ENCODE results near the gene CCDC146. TPM values are rescaled to one million over a fixed set of nuclear protein-coding genes. Genes with fewer than 3 reads are reported as not detected.
"Not testable (repeated sequence)": the region's sequence is repeated elsewhere in the genome, so short reads cannot be mapped to it uniquely, and the experiment has no call there.

Gene CCDC146, protein sequence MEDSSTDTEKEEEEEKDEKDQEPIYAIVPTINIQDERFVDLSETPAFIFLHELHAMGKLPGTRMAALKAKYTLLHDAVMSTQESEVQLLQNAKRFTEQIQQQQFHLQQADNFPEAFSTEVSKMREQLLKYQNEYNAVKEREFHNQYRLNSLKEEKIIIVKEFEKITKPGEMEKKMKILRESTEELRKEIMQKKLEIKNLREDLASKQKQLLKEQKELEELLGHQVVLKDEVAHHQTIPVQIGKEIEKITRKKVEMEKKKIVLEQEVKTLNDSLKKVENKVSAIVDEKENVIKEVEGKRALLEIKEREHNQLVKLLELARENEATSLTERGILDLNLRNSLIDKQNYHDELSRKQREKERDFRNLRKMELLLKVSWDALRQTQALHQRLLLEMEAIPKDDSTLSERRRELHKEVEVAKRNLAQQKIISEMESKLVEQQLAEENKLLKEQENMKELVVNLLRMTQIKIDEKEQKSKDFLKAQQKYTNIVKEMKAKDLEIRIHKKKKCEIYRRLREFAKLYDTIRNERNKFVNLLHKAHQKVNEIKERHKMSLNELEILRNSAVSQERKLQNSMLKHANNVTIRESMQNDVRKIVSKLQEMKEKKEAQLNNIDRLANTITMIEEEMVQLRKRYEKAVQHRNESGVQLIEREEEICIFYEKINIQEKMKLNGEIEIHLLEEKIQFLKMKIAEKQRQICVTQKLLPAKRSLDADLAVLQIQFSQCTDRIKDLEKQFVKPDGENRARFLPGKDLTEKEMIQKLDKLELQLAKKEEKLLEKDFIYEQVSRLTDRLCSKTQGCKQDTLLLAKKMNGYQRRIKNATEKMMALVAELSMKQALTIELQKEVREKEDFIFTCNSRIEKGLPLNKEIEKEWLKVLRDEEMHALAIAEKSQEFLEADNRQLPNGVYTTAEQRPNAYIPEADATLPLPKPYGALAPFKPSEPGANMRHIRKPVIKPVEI
- 0.65 and 0.79 TPM in 2 replicates for total RNA-seq

DNA sequence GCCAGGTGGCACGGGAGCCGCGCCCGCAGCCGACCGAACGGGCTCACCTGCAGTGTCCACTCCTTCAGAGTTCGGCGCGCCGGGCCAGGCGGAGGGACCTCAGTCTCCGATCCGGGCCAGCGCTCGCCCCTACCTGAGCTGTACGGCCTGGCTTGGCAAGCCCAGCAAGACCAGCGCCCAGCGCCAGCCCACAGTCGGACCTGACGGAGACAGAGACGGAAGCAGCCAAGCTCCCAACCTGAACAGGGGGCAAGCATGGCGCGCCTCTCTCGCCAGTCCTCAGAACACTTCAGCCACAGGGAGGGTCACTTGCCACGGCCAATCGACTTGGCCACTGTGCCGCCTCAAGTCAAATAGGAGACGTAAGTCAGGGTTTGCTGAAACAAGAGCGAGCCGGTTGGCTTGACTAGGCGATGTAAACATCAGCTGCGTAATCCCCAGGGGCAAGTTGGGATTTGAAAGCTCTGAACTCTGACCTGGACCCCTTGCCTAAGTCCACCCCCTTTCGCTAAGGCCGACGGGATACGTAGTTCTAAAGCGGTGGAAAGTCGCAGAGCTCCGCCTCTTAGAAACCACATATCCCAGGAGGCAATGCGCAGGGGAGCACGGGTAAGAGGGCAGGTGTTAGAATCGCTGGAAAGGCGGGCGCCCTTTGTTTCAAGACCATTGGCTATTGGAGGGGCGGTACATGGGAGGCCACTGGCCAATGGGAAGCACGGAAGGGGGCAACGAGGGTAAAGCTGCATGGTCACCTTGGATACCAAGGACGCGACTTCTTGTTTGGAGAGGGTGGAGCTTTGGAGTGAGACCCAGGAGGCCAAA lies at the start of gene CCDC146:
CCDC146 (plus strand) TSS at position 756 of the 822 bp plus-strand sequence. CDS start 45,054 bp downstream, outside the sequence.
- DNase-seq (ENCODE audit: low read depth in 2 of 2), result peak; percentile 98 to 99

DNA sequence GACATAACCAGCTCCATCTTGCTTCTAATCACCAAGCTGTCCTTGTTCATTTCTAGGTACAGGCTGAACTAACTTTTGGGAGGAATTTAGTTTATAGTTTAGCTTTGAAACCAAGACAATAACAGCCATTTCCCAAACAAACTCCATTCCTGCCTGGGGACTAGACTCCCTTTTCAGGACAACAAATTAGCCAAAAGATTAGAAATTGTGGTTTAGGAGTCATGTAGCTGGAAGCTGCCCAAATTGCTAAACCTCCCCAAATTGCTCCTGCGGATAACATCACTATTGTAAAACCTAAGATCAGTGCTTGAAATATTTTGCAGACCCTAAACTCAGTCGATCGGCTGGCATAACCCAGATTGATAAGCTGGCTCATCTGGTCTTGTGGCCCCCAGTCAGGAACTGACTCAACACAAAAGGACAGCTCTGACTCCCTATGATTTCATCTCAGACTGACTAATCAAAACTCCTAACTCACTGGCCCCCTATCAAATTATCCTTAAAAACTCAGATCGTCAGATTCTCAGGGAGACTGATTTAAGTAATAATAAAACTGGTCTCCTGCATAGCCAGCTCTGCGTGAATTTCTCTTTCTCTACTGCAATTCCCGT lies 47.5 kb upstream of the CCDC146 start:
- peak in 1 of 2 donors; percentile 2 for DNase-seq (ENCODE audit: low read depth in 2 of 2)

DNA sequence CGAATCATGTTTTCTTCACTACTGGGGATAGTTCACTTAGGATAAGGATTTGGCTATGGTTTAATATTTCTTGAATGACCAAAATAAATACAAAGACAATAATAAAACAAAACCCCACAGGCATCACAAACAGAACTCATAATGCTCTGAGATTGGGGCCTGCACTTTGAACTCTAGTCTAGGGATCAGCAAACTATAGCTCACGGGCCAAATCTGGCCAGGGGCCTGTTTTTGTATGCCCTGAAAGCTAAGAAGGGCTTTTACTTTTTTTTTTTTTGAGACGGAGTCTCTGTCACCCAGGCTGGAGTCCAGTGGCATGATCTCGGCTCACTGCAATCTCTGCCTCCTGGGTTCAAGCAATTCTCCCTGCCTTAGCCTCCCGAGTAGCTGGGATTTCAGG lies 45.4 kb upstream of the CCDC146 start:
- DNase-seq (ENCODE audit: low read depth in 2 of 2), result not testable (repeated sequence)

DNA sequence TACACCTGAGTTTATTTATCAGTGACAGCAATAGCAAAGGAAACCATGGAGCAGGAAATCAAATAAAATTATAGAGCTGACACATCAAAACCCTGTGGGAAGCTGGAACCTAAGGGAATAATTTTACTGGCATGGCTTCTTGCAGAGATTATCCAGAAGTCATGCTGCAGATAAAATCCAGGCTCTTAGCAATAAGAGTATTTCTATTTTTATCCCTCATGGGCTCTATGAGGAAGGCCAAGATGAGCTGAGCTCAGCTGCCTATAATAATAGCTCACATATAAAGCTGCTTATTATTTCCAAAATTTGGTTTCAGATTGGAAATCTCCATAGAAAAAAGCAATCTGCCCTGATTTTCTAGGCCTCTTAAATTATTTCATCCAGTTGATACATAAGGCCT lies 43.3 kb upstream of the CCDC146 start:
- not testable (repeated sequence) for DNase-seq (ENCODE audit: low read depth in 2 of 2)

DNA sequence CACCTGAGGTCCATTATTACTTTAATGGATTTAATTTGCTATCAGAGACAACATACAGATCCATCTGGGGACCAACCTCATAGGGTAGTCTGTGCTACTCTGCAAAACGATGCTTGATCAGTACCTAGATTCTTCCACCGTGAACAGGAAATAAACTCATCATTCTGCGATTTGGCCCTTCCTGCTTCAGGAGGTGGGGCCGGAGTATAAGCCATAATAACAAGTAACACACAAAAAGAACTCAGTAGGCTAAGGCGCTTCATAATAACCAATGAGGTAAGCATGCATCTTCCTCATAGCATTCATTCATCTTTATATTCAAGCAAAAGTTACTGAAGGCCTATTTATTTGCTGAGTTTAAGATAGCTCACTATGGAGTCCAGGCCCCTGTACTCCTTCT lies 42.8 kb upstream of the CCDC146 start:
- DNase-seq (ENCODE audit: low read depth in 2 of 2), result peak; percentile 22 to 62

DNA sequence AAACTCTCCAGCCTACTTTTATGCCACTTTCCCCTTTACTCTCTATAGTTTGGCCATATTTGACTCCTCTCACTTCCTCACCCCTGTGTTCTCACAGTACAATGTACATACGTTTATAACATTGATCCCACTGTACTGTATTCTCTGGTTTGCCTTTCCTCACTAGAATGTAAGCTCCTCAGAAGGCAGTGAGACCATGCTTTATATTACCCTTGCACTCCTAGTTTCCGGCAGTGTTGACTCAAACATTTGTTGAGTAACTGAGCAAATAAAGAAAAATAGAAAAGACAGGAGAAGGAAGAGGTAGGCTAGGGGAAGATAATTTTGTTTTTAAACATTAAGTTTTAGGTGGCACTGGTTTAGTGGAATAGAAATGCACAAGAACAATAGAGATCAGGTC lies 42.2 kb upstream of the CCDC146 start:
- DNase-seq (ENCODE audit: low read depth in 2 of 2), result not testable (repeated sequence)

DNA sequence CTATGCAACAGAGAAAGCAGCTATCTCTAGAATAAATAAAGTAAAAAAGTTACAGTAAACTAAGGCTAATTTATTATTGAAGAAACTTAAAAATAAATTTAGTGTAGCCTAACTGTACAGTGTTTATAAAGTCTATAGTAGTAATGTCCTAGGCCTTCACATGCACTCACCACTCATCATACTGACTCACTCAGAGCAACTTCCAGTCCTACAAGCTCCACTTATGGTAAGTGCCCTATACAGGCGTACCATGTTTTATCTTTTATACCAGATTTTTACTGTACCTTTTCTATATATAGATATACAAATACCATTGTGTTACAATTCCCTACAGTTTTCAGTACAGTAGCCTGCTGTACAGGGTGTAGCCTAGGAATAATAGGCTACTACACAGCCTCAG lies 40.2 kb upstream of the CCDC146 start:
- not testable (repeated sequence) for DNase-seq (ENCODE audit: low read depth in 2 of 2)

DNA sequence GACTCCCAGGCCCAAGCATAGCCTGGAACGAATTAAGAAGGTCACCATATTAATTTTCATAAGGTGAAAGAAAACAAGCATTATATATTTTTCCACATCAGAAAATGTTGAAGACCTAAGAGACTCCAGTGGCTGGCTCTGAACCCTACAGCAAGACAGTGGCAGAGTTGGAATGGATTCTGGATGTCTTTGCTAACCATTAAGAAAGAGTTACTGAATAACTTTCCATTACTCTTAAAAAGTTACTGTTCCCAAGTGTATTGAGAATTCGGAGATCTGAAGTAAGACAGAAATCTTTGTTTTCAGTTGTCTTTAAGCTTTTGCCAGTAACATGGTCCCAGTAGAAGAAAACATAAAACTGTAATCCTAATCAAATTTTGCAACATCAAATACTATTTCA lies 30.1 kb upstream of the CCDC146 start:
- DNase-seq (ENCODE audit: low read depth in 2 of 2), result not testable (repeated sequence)

DNA sequence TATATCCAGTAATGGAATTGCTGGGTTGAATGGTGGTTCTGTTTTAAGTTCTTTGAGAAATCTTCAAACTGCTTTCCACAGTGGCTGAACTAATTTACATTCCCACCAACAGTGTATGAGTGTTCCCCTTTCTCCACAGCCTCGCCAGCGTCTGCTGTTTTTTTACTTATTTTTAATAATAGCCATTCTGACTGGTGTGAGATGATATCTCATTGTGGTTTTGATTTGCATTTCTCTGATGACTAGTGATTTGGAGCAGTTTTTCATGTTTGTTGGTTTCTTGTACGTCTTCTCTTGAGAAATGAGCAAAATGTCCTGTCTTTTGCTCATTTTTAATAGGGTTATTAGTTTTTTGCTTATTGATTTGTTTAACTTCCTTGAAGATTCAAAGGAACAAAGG lies 21.9 kb upstream of the CCDC146 start:
- DNase-seq (ENCODE audit: low read depth in 2 of 2), result not testable (repeated sequence)

DNA sequence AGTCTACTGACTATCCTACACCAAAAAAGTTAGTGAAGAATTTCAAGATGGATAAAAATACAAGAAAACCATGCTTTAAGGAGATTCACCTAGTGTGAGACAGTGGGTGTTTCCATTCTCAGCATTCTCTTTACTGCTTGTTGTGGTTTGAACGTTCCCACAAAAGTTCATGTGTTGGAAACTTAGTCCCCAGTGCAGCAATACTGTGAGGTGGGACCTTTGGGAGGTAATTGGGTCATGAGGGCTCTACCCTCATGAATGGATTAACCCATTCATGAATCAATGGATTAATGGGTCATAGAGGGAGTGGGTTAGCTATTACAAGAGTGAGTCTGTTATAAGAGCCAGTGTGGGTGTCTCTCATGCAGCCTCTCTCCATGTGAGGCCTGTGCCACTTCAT lies 21.2 kb upstream of the CCDC146 start:
- DNase-seq (ENCODE audit: low read depth in 2 of 2), result not testable (repeated sequence)

DNA sequence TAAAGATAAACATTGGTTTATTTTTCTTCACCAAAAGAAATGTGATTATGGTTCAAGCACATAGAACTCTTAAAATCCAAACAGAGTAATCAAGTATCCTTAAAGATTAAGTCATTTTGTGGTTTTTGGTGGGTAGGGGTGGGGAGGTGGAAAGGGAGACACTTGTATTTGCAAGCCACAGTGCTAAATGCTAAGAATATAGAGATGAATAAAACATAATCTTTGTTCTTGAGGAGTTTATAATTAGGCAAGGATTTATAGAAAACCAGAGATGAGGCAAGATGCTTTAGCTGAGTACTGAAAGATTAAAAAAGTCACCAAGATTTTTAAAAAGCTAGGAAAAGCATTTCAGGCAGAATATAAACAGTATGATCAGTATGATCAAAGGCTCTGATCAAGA lies 19.7 kb upstream of the CCDC146 start:
- DNase-seq (ENCODE audit: low read depth in 2 of 2), result not testable (repeated sequence)

DNA sequence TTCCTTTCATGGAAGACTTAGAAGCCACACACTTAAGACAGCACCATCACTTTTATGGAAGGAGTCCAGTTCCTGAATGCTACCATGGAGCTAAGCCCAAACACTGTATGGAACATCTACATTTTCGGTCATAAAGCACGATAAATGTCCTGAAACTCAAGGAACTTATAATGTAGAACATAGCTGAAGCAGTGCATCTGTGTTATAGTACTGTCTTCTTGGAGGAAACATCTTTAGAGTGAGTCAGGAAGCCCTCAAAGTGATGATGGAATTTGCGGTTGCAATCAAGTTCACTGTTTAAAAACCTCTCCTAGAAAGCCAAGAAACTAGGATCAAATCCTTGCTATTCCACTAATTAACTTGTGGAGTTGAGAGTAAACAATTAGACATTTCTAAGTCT lies 16.5 kb upstream of the CCDC146 start:
- peak in 1 of 2 donors; percentile 30 for DNase-seq (ENCODE audit: low read depth in 2 of 2)

DNA sequence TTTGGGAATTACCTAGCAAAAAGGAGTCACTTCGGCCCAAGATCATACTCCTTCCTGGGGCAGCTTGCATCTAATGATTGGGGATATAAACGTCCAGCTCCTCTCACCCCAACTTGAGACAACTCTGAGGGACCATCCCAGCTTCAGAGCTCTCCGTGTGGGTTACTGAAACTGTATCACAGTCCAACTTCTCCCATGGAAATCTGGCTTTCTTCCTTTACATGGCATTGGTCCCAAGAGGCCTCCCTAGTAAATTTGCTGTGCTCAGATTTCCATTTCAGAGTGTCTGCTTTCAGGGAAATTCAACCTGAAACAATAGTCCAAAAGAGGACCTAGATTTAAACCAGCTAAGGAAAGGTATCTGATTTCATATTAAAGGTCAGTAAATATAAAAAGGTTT lies 14.8 kb upstream of the CCDC146 start:
- not testable (repeated sequence) for DNase-seq (ENCODE audit: low read depth in 2 of 2)

DNA sequence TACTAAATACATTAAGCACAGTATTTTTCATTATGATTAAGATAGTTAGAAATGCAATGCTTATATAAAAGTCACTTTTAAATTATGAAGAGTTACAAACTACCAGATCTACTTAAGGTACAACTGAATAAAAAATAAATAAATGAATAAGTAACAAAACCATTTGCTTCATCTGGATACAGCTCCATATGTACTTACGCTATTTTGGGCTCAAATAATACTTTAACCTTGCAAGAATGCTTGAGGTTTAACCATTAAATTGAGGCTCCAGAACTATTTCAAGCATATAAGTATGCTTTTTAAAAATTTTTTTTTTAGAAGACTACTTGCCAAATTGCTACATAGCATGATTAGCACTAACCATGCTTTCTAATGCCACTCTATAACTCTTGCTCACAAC lies 14.1 kb upstream of the CCDC146 start:
- DNase-seq (ENCODE audit: low read depth in 2 of 2), result not testable (repeated sequence)

DNA sequence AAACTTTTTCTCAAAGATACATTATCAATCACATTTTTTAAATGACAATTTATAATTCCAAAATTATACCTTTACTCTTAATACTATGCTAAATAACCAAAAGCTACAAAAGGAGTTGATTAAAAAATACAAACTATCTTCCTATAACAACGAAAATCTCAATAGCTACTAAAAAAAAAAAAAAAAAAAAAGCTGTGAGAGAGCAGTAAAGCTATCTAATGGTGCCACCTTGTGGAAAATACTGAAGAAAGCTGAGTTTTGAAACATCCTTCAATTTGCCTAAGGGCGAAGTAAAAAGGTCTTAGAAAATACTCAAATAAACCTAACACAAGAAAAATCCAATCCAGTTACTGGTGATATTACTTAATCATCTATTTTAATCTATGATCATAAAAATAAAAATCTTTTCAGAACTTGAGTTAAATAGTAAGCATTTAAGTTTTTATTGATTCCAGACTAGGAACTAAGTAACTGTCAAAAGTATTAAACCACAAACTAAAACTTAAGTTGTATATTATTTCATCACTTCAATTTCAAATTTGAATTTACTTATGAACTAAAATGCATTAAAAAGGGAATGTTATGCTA lies 9.6 kb upstream of the CCDC146 start:
- DNase-seq (ENCODE audit: low read depth in 2 of 2), result not testable (repeated sequence)

DNA sequence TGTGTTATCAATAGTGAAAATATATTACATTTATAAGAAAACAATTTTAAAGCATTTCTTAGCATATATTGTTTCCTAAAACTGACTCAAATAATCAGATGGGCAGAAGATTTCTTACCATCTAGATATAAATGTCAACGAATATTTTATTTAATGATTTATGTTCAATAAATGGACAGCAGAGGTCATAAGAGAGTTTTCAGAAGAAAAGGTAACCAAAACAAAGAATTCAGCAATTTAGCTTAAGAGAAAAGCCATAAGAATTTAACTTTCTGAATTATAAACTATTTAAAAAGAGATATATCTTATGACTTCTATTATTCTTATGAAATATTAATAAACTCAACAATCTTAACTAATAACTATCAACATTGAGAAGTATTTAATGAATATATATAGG lies 3.1 kb downstream of the CCDC146 start:
- DNase-seq (ENCODE audit: low read depth in 2 of 2), result peak in 1 of 2 donors; percentile 12

DNA sequence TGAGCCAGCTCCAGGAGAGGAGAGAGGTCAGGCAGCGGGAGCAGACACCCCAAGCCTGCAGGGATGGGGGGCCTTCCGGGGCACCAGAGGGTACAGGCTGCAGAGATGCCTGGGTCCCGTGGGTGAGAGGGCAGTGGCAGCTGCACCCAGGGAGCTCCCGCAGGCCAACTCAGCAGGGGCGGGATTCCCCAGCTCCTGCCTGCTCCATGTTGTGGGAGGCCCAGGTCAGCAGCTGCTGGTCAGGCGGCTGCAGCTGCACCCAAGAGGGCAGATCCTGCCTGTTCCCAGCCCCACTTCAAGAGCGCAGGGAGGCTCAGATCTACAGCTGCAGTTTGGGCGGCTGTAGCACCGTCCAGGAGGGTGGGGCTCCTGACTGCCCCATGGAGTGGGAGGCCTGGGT lies 4.6 kb downstream of the CCDC146 start:
- not testable (repeated sequence) for DNase-seq (ENCODE audit: low read depth in 2 of 2)

DNA sequence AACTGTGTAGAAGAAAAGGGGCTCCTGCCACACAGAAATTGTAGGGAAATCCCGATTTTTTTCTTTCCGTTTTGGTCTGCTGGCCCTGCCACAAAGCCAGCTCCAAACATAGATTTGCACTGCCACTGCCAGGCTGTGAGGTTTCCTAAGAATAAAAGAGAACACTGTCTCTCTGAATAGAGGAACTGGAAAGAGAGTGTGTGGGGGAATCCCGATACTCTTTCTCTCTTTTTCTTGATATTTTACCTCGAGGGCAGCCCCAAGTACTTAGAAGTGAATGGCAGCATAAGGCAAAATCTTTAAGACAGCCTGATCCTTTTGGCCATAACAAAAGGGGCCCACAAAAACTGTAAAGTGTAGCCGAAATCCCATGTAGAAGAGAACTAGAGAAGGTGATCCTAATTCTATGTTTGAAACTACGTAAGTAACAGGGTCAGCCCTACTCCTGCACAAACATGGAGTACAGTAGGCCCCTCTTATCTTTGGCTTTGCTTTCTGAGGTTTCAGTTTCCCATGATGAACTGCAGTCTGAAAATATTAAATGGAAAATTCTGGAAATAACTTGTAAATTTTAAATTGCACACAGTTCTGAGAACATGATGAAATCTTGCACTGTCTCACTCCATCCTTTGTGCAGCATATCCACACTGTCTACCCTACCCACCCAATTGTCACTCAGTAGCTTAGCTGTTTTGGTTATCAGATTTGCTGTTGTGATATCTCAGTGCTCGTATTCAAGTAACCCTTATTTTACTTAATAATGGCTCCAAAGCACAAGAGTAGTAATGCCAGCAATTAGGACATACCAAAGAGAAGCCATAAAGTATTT lies 6.4 kb downstream of the CCDC146 start:
- not testable (repeated sequence) for DNase-seq (ENCODE audit: low read depth in 2 of 2)

DNA sequence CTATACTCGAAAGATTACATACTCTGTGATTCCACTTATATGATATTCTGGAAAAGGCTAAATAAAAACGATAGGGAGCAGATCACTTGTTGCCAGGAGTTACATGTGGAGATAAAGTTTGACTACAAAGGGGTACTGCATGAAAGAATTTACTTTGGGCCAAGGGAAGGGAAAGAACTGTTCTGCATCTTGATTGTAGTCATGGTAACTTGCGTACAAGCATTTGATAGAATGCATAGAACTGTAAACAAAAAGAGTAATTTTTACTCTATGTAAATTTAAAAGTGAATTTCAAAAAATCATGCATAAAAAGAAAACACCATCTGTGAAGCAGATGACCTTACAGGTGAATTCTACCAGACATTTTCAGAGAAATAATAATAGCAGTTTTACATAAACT lies 9.4 kb downstream of the CCDC146 start:
- not testable (repeated sequence) for DNase-seq (ENCODE audit: low read depth in 2 of 2)

Data from lung microvascular endothelial cell (primary cell).